Mucosa of descending colon (tissue), 3 donors: ENCODE results near the gene BCCIP. TPM values are rescaled to one million over a fixed set of nuclear protein-coding genes. Genes with fewer than 3 reads are reported as not detected.

ENCODE experiments used
- ATAC-seq: fragments of 200-7000 bp; cut with Tn5 transposase; one replicate; pipeline ENCODE4 v1.9.1; 2020; ENCODE audit warnings: mild to moderate bottlenecking, moderate library complexity
- DNase-seq, 3 donors: peaks; one replicate each; pipeline ENCODE4 v3.0.0-alpha.2; 2020
- H3K36me3 ChIP-seq: fragments of 200-600 bp; one replicate; pipeline ENCODE4 v1.8.0; 2021; ENCODE audit warnings: low read depth, mild to moderate bottlenecking
- H3K4me1 ChIP-seq: fragments of 200-600 bp; one replicate; pipeline ENCODE4 v1.8.0; 2021; ENCODE audit warnings: low read depth, mild to moderate bottlenecking
- H3K4me3 ChIP-seq: fragments of 200-600 bp; one replicate; pipeline ENCODE4 v1.8.0; 2021; ENCODE audit warnings: mild to moderate bottlenecking
- H3K9me3 ChIP-seq: fragments of 200-600 bp; one replicate; pipeline ENCODE4 v1.8.0; 2021; ENCODE audit warnings: mild to moderate bottlenecking
- CTCF ChIP-seq: fragments of 200-600 bp; IDR thresholded peaks from one replicate; pipeline ENCODE4 v1.8.0; 2022; ENCODE audit warnings: antibody characterized with exemption, mild to moderate bottlenecking
- intact Hi-C, 2 donors: fragments of 100-400 bp; cut with DNase I in 1 of 2; cut with micrococcal nuclease in 1 of 2; formaldehyde crosslinking; loops; one replicate each; pipeline versions ENCODE4 v1.11.0 to v1.11.1; 2022; cut with DNase I, micrococcal nuclease
- total RNA-seq, 3 donors: library from RNA; stranded (reverse); fragmentation: NEBNext Ultra II Directional in 2 of 3; extraction: Animal tissue kit (Norgen Biotek cat#: 25700) in 2 of 3; gene quantifications; one replicate each; pipeline versions ENCODE4 v1.2.1 to v1.2.4, GENCODE V29; 2021 to 2023
- donor health status: DM: no; HTN: no; CAD: no; lungs with moderate emphysema.
- donor health status: DM: no; HTN: no; CAD: no.
- donor health status: DM: no; HTN: yes; CAD: no.

Gene BCCIP
- total RNA-seq, 3 donors from 2014 or later = 30.7 to 48.2 (median 41.1) TPM

- DNase-seq (no peak), ATAC-seq (no peak)
- Histone ChIP-seq H3K36me3 (no peaks in the 10 kb centered on the region), H3K4me1 (no peaks in the 10 kb centered on the region), H3K9me3 (no peaks in the 10 kb centered on the region), H3K4me3 (no peak overlapping the region)
- no peak for TF ChIP-seq CTCF
- intact Hi-C loops = no loop called here
These were observed 40.7 kb upstream of the BCCIP start for GRCh38 chr10:125782616-125783015.

GRCh38 chr10:125783408-125783807 is 39.9 kb upstream of the BCCIP start:
- ATAC-seq (no peak), DNase-seq (no peak)
- no peaks in the 10 kb centered on the region for H3K4me1 ChIP-seq
- H3K9me3 ChIP-seq = no peaks in the 10 kb centered on the region
- no peaks in the 10 kb centered on the region for H3K36me3 ChIP-seq
- no peak for TF ChIP-seq CTCF
- intact Hi-C loops = no loop called here
- H3K4me3 ChIP-seq = no peak overlapping the region

- intact Hi-C loops = no loop called here
- TF ChIP-seq CTCF = no peak
- Histone ChIP-seq H3K36me3 (no peaks in the 10 kb centered on the region), H3K4me3 (no peak overlapping the region), H3K9me3 (no peaks in the 10 kb centered on the region), H3K4me1 (no peaks in the 10 kb centered on the region)
- DNase-seq = no peak
- no peak for ATAC-seq
These were observed 39.4 kb upstream of the BCCIP start for GRCh38 chr10:125783957-125784356.

GRCh38 chr10:125785791-125786190 is 37.6 kb upstream of the BCCIP start:
- no peaks in the 10 kb centered on the region for H3K36me3 ChIP-seq
- H3K4me1 ChIP-seq = no peaks in the 10 kb centered on the region
- intact Hi-C loops = no loop called here
- no peak overlapping the region for H3K4me3 ChIP-seq
- no peaks in the 10 kb centered on the region for H3K9me3 ChIP-seq
- no peak for DNase-seq
- no peak for TF ChIP-seq CTCF
- ATAC-seq = no peak

- Histone ChIP-seq H3K36me3 (no peaks in the 10 kb centered on the region), H3K4me1 (no peaks in the 10 kb centered on the region), H3K4me3 (no peak overlapping the region), H3K9me3 (no peaks in the 10 kb centered on the region)
- peak; percentile 36 for ATAC-seq
- TF ChIP-seq CTCF = no peak
- intact Hi-C loops = no loop called here
- no peak for DNase-seq
These were observed 35.0 kb upstream of the BCCIP start for GRCh38 chr10:125788156-125789034.
